ENCODE results near the gene MCM9. TPM values are rescaled to one million over a fixed set of nuclear protein-coding genes. Genes with fewer than 3 reads are reported as not detected.

The MCM9 gene
- total and polyA plus RNA-seq, 11 donors: 2.1 to 8.5 (median 4.8) TPM

GRCh38 chr6:118892355-118892991 lies 42.5 kb downstream of the MCM9 start:
- intact Hi-C loops (cut with DNase I): loop anchor here in 3 of 10 donors (5.0 to 10.0 kb wide), 5 partner anchors 45 to 1308 kb away; partner anchors contain the start of genes CEP85L (in 1 of the 3), MAN1A1 (in 1 of the 3) and MCM9 (in 1 of the 3)
- no peaks in the 10 kb centered on the region for H3K27me3 ChIP-seq
- peaks cover 0 to 2% (median 0%) of the 10 kb centered on the region in 9 donors for H3K36me3 ChIP-seq
- H3K4me3 ChIP-seq: peak overlapping the region in 11 of 12 donors; percentile 43 to 99 (median 89)
- DNase-seq (no peak), ATAC-seq (no peak)
- peaks cover 0 to 49% (median 21%) of the 10 kb centered on the region in 12 donors for H3K4me1 ChIP-seq
- no peaks in the 10 kb centered on the region for H3K9me3 ChIP-seq
- H3K27ac ChIP-seq: peak overlapping the region; percentile 85 to 98 (median 94)
- TF ChIP-seq CTCF (IDR thresholded peaks at IDR 0.05) (no peak), POLR2A (IDR thresholded peaks at IDR 0.05) (no peak)
- 37 to 54% (median 44%) methylated on average over 6 of the region's 6 CpGs for WGBS, 4 donors

- H3K4me1 ChIP-seq: peaks cover 0 to 38% (median 15%) of the 10 kb centered on the region in 12 donors
- DNase-seq: no peak
- TF ChIP-seq POLR2A (IDR thresholded peaks at IDR 0.05) (no peak), CTCF (IDR thresholded peaks at IDR 0.05) (no peak)
- no peaks in the 10 kb centered on the region for H3K9me3 ChIP-seq
- WGBS, 4 donors: 87 to 92% (median 89%) methylated on average over 5 of the region's 5 CpGs
- no peaks in the 10 kb centered on the region for H3K27me3 ChIP-seq
- ATAC-seq: no peak
- H3K27ac ChIP-seq: peak overlapping the region in 1 of 12 donors; percentile 98
- intact Hi-C loops (cut with DNase I): loop anchor here in 3 of 10 donors (5.0 to 10.0 kb wide), 5 partner anchors 46 to 1306 kb away; partner anchors contain the start of genes CEP85L (in 1 of the 3), MAN1A1 (in 1 of the 3) and MCM9 (in 1 of the 3)
- peak overlapping the region in 1 of 12 donors; percentile 2 for H3K4me3 ChIP-seq
- peaks cover 0 to 2% (median 0%) of the 10 kb centered on the region in 9 donors for H3K36me3 ChIP-seq
These were observed 43.8 kb downstream of the MCM9 start for GRCh38 chr6:118890997-118891790.

GRCh38 chr6:118889163-118889562 lies 45.8 kb downstream of the MCM9 start:
- intact Hi-C loops (cut with DNase I): no loop called here
- TF ChIP-seq CTCF (IDR thresholded peaks at IDR 0.05): no peak
- no peak for TF ChIP-seq POLR2A (IDR thresholded peaks at IDR 0.05)
- no peak for ATAC-seq
- Histone ChIP-seq H3K9me3 (no peaks in the 10 kb centered on the region), H3K4me3 (no peak overlapping the region), H3K4me1 (peaks cover 0 to 29% (median 7%) of the 10 kb centered on the region in 12 donors), H3K27ac (no peak overlapping the region), H3K36me3 (no peaks in the 10 kb centered on the region), H3K27me3 (no peaks in the 10 kb centered on the region)
- WGBS, 4 donors: 78 to 85% (median 81%) methylated on average over 4 of the region's 4 CpGs
- DNase-seq: no peak

- Histone ChIP-seq H3K27me3 (no peaks in the 10 kb centered on the region), H3K4me1 (peaks cover 0 to 22% (median 2%) of the 10 kb centered on the region in 12 donors), H3K9me3 (no peaks in the 10 kb centered on the region), H3K4me3 (no peak overlapping the region), H3K36me3 (no peaks in the 10 kb centered on the region), H3K27ac (no peak overlapping the region)
- ATAC-seq (no peak), DNase-seq (no peak)
- WGBS, 4 donors: 83 to 90% (median 87%) methylated on average over 6 of the region's 6 CpGs
- intact Hi-C loops (cut with DNase I): no loop called here
- TF ChIP-seq CTCF (IDR thresholded peaks at IDR 0.05) (no peak), POLR2A (IDR thresholded peaks at IDR 0.05) (no peak)
These were observed 48.3 kb downstream of the MCM9 start for GRCh38 chr6:118886641-118887040.

Measured in heart left ventricle (tissue), 16 donors.